HL-60/S4 treated with phorbol 12-myristate 13-acetate at 8.2 ng/mL for 4 days and 3 days (cell line): ENCODE measurements around the gene CNPY2.

Experiments
- in situ Hi-C: fragments of 300-500 bp; cut with MboI; formaldehyde crosslinking; loops from 2 replicates; pipeline ENCODE4 v1.15.0; 2022; ENCODE audit warnings: low sequenced_read_pairs

Gene CNPY2

DNA sequence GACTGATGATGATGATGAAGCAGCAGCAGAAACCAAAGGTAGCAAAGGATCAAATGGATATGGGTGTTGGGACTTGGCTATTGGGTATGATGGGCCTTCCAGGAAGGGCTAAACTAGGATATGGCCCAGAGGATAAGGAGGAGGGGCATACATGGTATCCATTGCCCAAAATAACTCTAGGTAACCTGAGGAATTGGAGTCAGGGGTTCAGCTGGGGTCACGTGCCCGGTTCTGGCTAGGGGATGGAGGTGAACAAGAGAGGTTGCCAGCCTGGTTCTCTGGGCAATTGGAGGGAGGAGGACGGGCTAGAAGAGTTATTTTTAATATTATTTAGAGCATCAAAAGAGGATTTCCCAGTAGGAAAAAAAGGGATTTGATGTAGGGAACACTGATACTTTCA, 54.9 kb downstream of the CNPY2 start:
- in situ Hi-C loops, result no loop called here

GRCh38 chr12:56260380-56260779, 55.4 kb downstream of the CNPY2 start:
- in situ Hi-C loops, result no loop called here
